ENCODE results near the gene TRRAP.

The TRRAP gene

DNA sequence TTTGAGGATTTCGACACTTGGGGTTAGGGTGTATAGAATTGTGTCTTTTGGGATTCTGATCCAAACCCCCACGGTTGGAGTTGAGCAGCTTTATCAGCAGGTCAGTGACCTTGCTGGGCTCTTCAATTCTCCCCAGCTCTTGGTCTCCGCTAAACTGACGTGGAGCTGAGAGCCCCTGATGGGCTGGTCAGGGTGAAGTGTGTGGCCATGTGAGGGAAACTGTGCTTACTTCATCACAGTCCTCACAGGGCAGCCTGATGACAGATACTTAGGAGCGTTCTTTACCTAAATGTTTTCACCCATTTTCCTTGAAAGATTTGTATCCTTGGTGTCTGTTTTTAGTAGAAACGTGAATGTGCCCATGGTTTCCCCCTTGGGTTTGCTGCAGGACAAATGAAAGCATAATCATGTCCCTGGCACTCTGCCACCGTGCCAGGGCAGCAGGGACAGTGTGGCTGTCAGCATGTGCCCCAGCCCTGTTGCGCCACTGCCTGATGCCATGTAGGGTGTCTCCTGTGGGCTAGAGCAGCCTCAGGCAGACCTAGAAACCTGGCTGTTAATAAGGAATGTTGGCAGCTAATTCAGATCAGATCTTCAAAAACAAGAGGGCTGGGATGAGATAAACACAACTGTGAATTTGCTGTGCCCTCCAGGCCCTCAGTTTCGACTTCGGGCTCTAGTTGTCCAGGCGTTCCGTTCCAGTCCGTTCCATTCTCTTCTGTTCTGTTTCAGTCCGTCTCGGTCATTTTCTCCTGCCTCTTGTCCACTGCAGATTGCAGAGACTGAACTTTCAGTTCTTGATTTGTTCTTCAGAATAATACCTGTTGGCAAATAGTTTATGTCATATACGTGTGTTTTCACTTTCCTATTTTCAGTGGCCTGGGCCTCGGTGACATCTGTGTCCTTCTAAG, 96.8 kb downstream of the TRRAP start:
- DNase-seq = no peak
- H3K27ac ChIP-seq = no peak overlapping the region
- TF ChIP-seq, protein P1, sequence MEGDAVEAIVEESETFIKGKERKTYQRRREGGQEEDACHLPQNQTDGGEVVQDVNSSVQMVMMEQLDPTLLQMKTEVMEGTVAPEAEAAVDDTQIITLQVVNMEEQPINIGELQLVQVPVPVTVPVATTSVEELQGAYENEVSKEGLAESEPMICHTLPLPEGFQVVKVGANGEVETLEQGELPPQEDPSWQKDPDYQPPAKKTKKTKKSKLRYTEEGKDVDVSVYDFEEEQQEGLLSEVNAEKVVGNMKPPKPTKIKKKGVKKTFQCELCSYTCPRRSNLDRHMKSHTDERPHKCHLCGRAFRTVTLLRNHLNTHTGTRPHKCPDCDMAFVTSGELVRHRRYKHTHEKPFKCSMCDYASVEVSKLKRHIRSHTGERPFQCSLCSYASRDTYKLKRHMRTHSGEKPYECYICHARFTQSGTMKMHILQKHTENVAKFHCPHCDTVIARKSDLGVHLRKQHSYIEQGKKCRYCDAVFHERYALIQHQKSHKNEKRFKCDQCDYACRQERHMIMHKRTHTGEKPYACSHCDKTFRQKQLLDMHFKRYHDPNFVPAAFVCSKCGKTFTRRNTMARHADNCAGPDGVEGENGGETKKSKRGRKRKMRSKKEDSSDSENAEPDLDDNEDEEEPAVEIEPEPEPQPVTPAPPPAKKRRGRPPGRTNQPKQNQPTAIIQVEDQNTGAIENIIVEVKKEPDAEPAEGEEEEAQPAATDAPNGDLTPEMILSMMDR (IDR thresholded peaks at IDR 0.05; ENCODE audit: low read depth, low read length, missing control alignments) = no peak
- H3K27me3 ChIP-seq (replicated peaks) = no peaks in the 10 kb centered on the region
- in situ Hi-C loops (cut with HindIII; ENCODE audit: low pct_ligation_motif_present, low sequenced_read_pairs) = no loop called here
- no peak overlapping the region for H3K4me3 ChIP-seq (ENCODE audit: low read depth, low read length)
- H3K36me3 ChIP-seq (replicated peaks) = peaks cover 87% of the 10 kb centered on the region

DNA sequence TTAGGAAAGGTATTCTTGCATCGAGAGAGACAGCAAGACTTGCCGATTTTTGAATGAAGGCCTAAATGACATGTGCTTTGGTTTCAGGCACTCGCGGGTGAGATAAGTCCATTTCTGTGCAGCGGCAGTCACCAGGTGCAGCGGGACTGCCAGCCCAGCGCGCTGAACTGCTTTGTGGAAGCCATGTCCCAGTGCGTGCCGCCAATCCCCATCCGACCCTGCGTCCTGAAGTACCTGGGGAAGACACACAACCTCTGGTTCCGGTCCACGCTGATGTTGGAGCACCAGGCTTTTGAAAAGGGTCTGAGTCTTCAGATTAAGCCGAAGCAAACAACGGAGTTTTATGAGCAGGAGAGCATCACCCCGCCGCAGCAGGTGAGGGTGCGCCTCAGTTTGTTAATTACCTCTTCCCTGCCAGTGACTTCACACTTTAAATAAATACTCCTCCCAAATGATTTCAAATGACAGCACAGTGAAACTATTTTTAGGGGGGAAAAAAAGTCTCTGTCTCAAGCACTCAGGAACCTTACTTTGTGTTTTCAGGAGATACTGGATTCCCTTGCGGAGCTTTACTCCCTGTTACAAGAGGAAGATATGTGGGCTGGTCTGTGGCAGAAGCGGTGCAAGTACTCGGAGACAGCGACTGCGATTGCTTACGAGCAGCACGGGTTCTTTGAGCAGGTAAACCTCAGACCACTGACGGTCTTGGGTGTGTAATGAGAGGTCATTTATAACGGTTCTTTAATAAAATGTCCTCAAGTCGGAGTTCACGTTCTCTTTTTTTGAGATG, 98.3 kb downstream of the TRRAP start:
- peaks cover 85% of the 10 kb centered on the region for H3K36me3 ChIP-seq (replicated peaks)
- TF ChIP-seq, protein P1 (IDR thresholded peaks at IDR 0.05; ENCODE audit: low read depth, low read length, missing control alignments) = no peak
- no peak overlapping the region for H3K27ac ChIP-seq
- no peak for DNase-seq
- no peaks in the 10 kb centered on the region for H3K27me3 ChIP-seq (replicated peaks)
- in situ Hi-C loops (cut with HindIII; ENCODE audit: low pct_ligation_motif_present, low sequenced_read_pairs) = no loop called here
- no peak overlapping the region for H3K4me3 ChIP-seq (ENCODE audit: low read depth, low read length)

DNA sequence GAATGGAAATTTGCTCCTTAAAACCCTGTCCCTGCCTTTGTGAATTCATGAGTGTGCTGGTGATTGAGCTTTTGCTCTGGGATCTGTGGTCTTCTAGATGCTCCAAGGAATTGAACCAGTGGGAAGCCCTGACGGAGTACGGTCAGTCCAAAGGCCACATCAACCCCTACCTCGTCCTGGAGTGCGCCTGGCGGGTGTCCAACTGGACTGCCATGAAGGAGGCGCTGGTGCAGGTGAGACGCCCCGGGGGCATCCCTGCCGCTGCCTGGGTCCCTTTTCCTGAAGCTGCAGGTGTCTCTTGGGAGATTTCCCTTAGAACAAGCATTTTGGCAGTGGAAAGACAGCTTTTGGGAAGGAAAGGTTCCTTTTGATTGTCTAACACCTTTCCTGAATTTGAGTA, 100.3 kb downstream of the TRRAP start:
- H3K27me3 ChIP-seq (replicated peaks) = no peaks in the 10 kb centered on the region
- no peak overlapping the region for H3K4me3 ChIP-seq (ENCODE audit: low read depth, low read length)
- no peak overlapping the region for H3K27ac ChIP-seq
- no peak for DNase-seq
- in situ Hi-C loops (cut with HindIII; ENCODE audit: low pct_ligation_motif_present, low sequenced_read_pairs) = no loop called here
- TF ChIP-seq, protein P1 (IDR thresholded peaks at IDR 0.05; ENCODE audit: low read depth, low read length, missing control alignments) = no peak
- H3K36me3 ChIP-seq (replicated peaks) = peaks cover 85% of the 10 kb centered on the region

DNA sequence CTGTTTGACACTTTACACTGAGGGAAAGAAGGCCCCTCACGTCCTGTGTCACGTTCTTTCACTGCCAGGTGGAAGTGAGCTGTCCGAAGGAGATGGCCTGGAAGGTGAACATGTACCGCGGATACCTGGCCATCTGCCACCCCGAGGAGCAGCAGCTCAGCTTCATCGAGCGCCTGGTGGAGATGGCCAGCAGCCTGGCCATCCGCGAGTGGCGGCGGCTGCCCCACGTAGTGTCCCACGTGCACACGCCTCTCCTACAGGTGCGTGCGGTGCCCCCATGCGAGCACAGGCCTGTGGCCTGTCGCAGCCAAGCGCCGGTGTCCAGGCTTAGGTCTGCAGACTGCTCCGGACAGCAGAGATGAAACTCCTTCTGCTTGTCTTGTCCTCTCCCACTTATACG, 103.4 kb downstream of the TRRAP start:
- Histone ChIP-seq H3K4me3 (ENCODE audit: low read depth, low read length) (no peak overlapping the region), H3K36me3 (replicated peaks) (peaks cover 80% of the 10 kb centered on the region), H3K27me3 (replicated peaks) (no peaks in the 10 kb centered on the region), H3K27ac (no peak overlapping the region)
- no peak for DNase-seq
- in situ Hi-C loops (cut with HindIII; ENCODE audit: low pct_ligation_motif_present, low sequenced_read_pairs) = no loop called here
- TF ChIP-seq, protein P1 (IDR thresholded peaks at IDR 0.05; ENCODE audit: low read depth, low read length, missing control alignments) = no peak

DNA sequence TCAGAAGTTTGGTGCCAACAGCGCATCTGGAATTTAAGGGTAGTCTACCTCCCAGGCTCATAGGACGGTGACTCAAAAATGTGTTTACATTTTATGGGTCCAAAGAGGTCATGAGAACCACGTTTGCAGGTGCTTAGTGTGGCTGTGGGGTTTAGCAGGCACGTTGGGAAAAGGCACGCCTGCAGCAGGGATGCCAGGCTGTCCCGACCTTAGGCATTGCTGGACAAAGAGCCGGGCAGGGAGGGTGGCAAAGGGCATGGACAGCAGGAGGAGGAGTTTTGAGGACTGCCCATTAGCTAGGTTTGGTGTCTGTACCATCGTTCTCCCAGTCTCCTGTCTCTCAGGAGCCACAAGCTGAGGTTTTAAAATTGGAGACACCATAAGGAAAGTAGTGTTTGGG, 104.4 kb downstream of the TRRAP start:
- no peak overlapping the region for H3K4me3 ChIP-seq (ENCODE audit: low read depth, low read length)
- H3K27me3 ChIP-seq (replicated peaks) = no peaks in the 10 kb centered on the region
- DNase-seq = no peak
- H3K27ac ChIP-seq = no peak overlapping the region
- H3K36me3 ChIP-seq (replicated peaks) = peaks cover 75% of the 10 kb centered on the region
- TF ChIP-seq, protein P1 (IDR thresholded peaks at IDR 0.05; ENCODE audit: low read depth, low read length, missing control alignments) = no peak
- in situ Hi-C loops (cut with HindIII; ENCODE audit: low pct_ligation_motif_present, low sequenced_read_pairs) = no loop called here
